Activated naive CD8-positive, alpha-beta T cell (primary cell): ENCODE data around the gene PHACTR3.

ENCODE experiments used
- H3K27ac Mint-ChIP-seq: one replicate; pipeline ENCODE4 v1.8.0; 2021; ENCODE audit warnings: mixed read lengths
- H3K27me3 Mint-ChIP-seq: one replicate; pipeline ENCODE4 v1.8.0; 2021; ENCODE audit warnings: mixed read lengths
- H3K36me3 Mint-ChIP-seq: one replicate; pipeline ENCODE4 v1.8.0; 2021; ENCODE audit warnings: mixed read lengths
- H3K4me1 Mint-ChIP-seq: one replicate; pipeline ENCODE4 v1.8.0; 2021; ENCODE audit warnings: low read depth, mixed read lengths
- H3K4me3 Mint-ChIP-seq: one replicate; pipeline ENCODE4 v1.8.0; 2021; ENCODE audit warnings: mild to moderate bottlenecking, mixed read lengths
- H3K9me3 Mint-ChIP-seq: one replicate; pipeline ENCODE4 v1.8.0; 2021; ENCODE audit warnings: low read depth, mixed read lengths

PHACTR3 gene

DNA sequence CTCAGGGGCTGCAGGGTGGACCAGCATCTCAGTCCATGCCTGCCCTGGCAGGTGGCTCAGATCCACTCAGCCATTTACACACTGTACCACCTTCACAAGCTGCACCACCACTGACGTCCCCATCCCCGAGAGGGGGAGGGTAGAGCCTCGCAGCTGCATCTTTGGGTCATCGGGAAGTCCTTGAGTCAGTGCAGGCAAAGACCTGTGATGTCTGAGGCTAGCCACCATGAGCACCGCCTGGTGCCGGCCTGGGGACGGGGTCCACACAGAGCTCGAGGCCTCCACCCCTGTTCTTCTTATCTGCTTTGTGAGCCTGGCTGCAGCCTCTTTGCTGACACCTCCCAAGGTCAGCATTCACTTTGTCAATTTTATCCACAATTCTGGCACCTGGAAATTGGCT is 141.4 kb downstream of the PHACTR3 start:
- H3K4me1 Mint-ChIP-seq = no peaks in the 10 kb centered on the region
- no peaks in the 10 kb centered on the region for H3K27me3 Mint-ChIP-seq
- no peak overlapping the region for H3K4me3 Mint-ChIP-seq
- no peaks in the 10 kb centered on the region for H3K36me3 Mint-ChIP-seq
- H3K9me3 Mint-ChIP-seq = no peaks in the 10 kb centered on the region
- no peak overlapping the region for H3K27ac Mint-ChIP-seq

GRCh38 chr20:59746155-59746554 is 141.8 kb downstream of the PHACTR3 start:
- Mint-ChIP-seq H3K9me3 (no peaks in the 10 kb centered on the region), H3K36me3 (no peaks in the 10 kb centered on the region), H3K4me1 (no peaks in the 10 kb centered on the region), H3K27me3 (no peaks in the 10 kb centered on the region), H3K27ac (no peak overlapping the region), H3K4me3 (no peak overlapping the region)

DNA sequence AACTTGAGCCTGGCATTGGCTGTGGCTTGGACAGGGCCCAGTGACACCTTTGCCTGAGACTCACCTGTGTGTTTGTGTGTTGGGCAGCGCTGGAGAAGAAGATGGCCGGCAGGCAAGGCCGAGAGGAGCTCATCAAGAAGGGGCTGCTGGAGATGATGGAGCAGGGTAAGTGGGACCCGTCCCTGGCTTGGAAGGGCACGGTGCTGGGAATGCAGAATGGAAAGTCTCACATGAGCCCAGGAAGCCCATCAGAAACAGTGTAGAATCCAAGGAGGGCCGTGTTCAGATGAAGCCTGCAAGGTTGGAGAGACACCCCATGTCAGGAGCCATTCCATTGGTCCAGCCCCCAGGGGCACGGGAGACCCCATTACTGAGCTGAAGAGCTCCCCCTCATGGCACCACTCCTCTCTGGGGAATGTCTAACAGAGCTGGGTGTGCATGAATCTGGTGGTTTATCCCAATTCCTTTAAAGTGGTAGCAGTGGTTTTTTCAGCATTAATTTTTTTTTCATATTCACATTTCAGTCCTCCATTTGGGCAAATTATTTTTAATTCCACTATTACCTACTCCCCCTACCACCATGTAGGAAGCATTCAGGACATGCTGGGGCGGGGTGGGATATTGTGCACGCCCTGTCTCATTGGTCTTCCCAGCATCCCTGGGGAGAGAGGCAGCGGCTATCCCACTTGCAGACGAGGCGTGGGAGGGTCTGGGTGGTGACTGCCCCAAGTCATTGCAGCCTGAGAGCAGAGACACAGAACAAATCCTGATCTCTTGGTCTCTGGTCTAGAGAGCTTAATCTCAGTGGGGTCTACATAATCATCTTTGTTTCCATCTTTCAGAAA is 143.6 kb downstream of the PHACTR3 start:
- Mint-ChIP-seq H3K4me1 (no peaks in the 10 kb centered on the region), H3K27me3 (no peaks in the 10 kb centered on the region), H3K4me3 (no peak overlapping the region)

GRCh38 chr20:59748619-59749191 is 144.4 kb downstream of the PHACTR3 start:
- H3K4me1 Mint-ChIP-seq = no peaks in the 10 kb centered on the region
- no peak overlapping the region for H3K27ac Mint-ChIP-seq
- no peaks in the 10 kb centered on the region for H3K27me3 Mint-ChIP-seq
- no peak overlapping the region for H3K4me3 Mint-ChIP-seq
- no peaks in the 10 kb centered on the region for H3K9me3 Mint-ChIP-seq
- no peaks in the 10 kb centered on the region for H3K36me3 Mint-ChIP-seq

More for the DNA sequence above, 143.6 kb downstream of the PHACTR3 start:
- Mint-ChIP-seq H3K9me3 (no peaks in the 10 kb centered on the region), H3K27ac (no peak overlapping the region), H3K36me3 (no peaks in the 10 kb centered on the region)

DNA sequence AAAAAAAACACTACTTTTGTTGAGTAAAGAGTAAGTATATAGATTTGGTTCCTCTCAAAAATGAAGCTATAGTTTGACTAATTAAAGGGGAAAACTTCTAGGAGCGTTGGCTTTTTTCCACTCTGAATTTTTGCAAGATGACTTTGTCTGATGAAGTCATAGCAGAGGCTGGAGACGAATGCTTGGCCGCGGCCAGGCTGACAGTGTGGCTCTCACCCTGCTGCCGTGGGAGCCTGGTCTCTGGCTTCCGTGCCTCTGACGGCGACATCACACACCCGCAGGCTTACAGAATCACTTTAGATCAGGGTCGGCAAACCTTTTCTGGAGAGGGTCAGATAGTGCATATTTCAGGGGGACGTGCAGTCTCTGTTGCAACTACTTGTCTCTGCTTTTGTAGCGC is 145.0 kb downstream of the PHACTR3 start:
- no peaks in the 10 kb centered on the region for H3K4me1 Mint-ChIP-seq
- H3K4me3 Mint-ChIP-seq = no peak overlapping the region
- H3K36me3 Mint-ChIP-seq = no peaks in the 10 kb centered on the region
- no peak overlapping the region for H3K27ac Mint-ChIP-seq
- H3K9me3 Mint-ChIP-seq = no peaks in the 10 kb centered on the region
- no peaks in the 10 kb centered on the region for H3K27me3 Mint-ChIP-seq

GRCh38 chr20:59750209-59750840 is 146.0 kb downstream of the PHACTR3 start:
- no peaks in the 10 kb centered on the region for H3K9me3 Mint-ChIP-seq
- H3K4me1 Mint-ChIP-seq = no peaks in the 10 kb centered on the region
- no peak overlapping the region for H3K4me3 Mint-ChIP-seq
- no peaks in the 10 kb centered on the region for H3K36me3 Mint-ChIP-seq
- no peaks in the 10 kb centered on the region for H3K27me3 Mint-ChIP-seq
- H3K27ac Mint-ChIP-seq = no peak overlapping the region

- no peaks in the 10 kb centered on the region for H3K9me3 Mint-ChIP-seq
- no peak overlapping the region for H3K4me3 Mint-ChIP-seq
- H3K27me3 Mint-ChIP-seq = no peaks in the 10 kb centered on the region
- no peaks in the 10 kb centered on the region for H3K4me1 Mint-ChIP-seq
- no peak overlapping the region for H3K27ac Mint-ChIP-seq
- no peaks in the 10 kb centered on the region for H3K36me3 Mint-ChIP-seq
Measured at GRCh38 chr20:59751075-59751711, 146.9 kb downstream of the PHACTR3 start.

GRCh38 chr20:59752101-59752586 is 147.8 kb downstream of the PHACTR3 start:
- no peaks in the 10 kb centered on the region for H3K36me3 Mint-ChIP-seq
- H3K27me3 Mint-ChIP-seq = no peaks in the 10 kb centered on the region
- H3K27ac Mint-ChIP-seq = no peak overlapping the region
- no peaks in the 10 kb centered on the region for H3K9me3 Mint-ChIP-seq
- H3K4me1 Mint-ChIP-seq = no peaks in the 10 kb centered on the region
- H3K4me3 Mint-ChIP-seq = no peak overlapping the region

GRCh38 chr20:59752704-59753460 is 148.5 kb downstream of the PHACTR3 start:
- Mint-ChIP-seq H3K36me3 (no peaks in the 10 kb centered on the region), H3K4me3 (no peak overlapping the region), H3K9me3 (no peaks in the 10 kb centered on the region), H3K4me1 (no peaks in the 10 kb centered on the region), H3K27ac (no peak overlapping the region), H3K27me3 (no peaks in the 10 kb centered on the region)

GRCh38 chr20:59753836-59754235 is 149.5 kb downstream of the PHACTR3 start:
- H3K9me3 Mint-ChIP-seq = no peaks in the 10 kb centered on the region
- H3K36me3 Mint-ChIP-seq = no peaks in the 10 kb centered on the region
- H3K27ac Mint-ChIP-seq = no peak overlapping the region
- no peaks in the 10 kb centered on the region for H3K4me1 Mint-ChIP-seq
- H3K4me3 Mint-ChIP-seq = no peak overlapping the region
- H3K27me3 Mint-ChIP-seq = no peaks in the 10 kb centered on the region

DNA sequence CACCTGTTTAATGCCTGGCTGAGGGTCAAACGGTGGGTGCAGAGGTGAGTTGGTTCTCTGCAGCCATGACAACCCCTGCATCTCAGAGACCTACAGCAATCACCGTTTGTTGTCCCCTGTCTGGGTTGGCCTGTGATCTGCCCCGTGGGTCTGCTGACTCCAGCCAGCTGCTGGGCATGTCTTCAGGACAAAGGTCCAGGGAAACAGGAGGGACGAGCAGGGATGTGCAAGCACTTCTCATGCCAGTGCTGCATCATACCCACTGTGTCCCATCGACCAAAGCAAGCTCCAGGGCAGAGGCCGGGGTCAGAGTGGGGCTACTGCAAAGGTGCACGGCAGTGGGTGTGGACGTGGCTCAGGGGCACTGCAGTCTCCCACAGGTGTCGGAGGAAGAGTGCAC is 150.2 kb downstream of the PHACTR3 start:
- H3K9me3 Mint-ChIP-seq = no peaks in the 10 kb centered on the region

GRCh38 chr20:59756241-59756640 is 151.9 kb downstream of the PHACTR3 start:
- Mint-ChIP-seq H3K4me1 (no peaks in the 10 kb centered on the region), H3K36me3 (no peaks in the 10 kb centered on the region), H3K27me3 (no peaks in the 10 kb centered on the region), H3K4me3 (no peak overlapping the region), H3K9me3 (no peaks in the 10 kb centered on the region), H3K27ac (no peak overlapping the region)

More for the DNA sequence above, 150.2 kb downstream of the PHACTR3 start:
- Mint-ChIP-seq H3K27ac (no peak overlapping the region), H3K36me3 (no peaks in the 10 kb centered on the region), H3K27me3 (no peaks in the 10 kb centered on the region), H3K4me1 (no peaks in the 10 kb centered on the region), H3K4me3 (no peak overlapping the region)

DNA sequence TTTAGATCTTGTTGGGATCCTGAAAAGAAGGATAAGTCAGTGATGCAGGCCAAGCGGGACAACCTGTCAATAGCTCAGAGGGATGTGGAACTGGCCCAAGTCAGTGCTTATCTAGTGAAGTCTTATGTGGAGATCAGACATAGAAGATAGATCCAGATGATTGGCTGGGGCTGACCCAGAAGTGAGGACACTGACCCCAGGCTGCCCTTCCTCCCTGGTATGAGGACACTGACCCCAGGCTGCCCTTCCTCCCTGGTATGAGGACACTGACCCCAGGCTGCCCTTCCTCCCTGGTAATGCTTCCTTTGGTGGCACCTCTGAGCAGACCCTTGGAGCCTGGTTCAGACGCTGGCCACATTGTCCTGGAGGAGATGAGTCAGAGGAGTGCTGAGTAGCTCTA is 159.7 kb downstream of the PHACTR3 start:
- Mint-ChIP-seq H3K4me1 (no peaks in the 10 kb centered on the region), H3K4me3 (no peak overlapping the region), H3K9me3 (no peaks in the 10 kb centered on the region), H3K36me3 (no peaks in the 10 kb centered on the region), H3K27me3 (peaks cover 2% of the 10 kb centered on the region), H3K27ac (no peak overlapping the region)

- Mint-ChIP-seq H3K27me3 (peaks cover 2% of the 10 kb centered on the region), H3K4me1 (no peaks in the 10 kb centered on the region), H3K36me3 (no peaks in the 10 kb centered on the region), H3K9me3 (no peaks in the 10 kb centered on the region), H3K27ac (no peak overlapping the region), H3K4me3 (no peak overlapping the region)
Measured at GRCh38 chr20:59765599-59766177, 161.3 kb downstream of the PHACTR3 start.
